GM13977 (cell line): Measurements from ENCODE around the gene DBX1.

Experiments
- DNase-seq: peaks from one replicate; pipeline ENCODE4 v3.0.0; 2012; ENCODE audit warnings: low spot score
- in situ Hi-C: fragments of 300-500 bp; cut with MboI; formaldehyde crosslinking; loops from one replicate; pipeline ENCODE4 v1.12.0; 2022; ENCODE audit warnings: low sequenced_read_pairs, low pct_unique_long_range_greater_than_20kb, mixed read lengths, inconsistent platforms; ENCODE audit not compliant: unreplicated experiment
- TF ChIP-seq, protein P1 (sequence below): IDR thresholded peaks from 2 replicates; pipeline ENCODE4 v1.5.1; 2012; ENCODE audit warnings: mild to moderate bottlenecking, control low read depth; ENCODE audit not compliant: insufficient read depth; ENCODE audit errors: extremely low read depth, missing control alignments

The DBX1 gene

DNA sequence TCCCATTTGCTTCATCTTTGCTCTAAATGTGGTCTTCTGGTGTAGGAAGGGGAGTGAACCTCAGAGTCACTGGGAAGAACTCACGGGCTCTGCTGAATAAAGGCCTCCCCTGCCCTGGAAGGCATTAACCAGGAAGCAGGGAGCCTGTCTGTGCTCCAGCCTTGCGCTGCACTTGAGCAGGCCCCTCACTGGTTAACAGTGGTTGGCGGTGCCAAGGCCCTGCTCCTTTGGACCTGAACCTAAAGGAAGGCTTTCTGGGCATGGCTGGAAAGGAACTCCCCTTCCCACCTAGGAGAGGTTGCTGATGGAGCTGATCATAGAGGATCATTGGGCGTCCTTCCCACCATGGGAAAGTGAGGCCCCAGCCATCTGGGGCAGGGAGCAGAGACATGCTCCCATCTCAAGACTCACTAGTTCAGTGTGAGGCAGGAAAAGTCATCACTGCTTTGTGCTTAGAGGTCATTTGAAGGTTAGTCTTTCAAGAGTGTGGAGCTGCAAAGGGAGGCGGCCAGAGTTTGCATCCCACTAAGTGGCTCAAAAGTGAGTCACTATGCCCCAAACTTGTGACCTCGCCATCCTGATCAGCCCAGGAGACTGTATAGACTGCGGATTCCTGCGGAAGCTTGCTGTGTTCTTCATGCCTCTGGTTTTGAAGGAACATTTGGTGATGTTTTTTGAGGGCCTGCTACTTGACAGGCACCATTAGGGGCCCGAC lies 50.4 kb downstream of the DBX1 start:
- in situ Hi-C loops, result no loop called here
- no peak for DNase-seq
- TF ChIP-seq, protein P1, sequence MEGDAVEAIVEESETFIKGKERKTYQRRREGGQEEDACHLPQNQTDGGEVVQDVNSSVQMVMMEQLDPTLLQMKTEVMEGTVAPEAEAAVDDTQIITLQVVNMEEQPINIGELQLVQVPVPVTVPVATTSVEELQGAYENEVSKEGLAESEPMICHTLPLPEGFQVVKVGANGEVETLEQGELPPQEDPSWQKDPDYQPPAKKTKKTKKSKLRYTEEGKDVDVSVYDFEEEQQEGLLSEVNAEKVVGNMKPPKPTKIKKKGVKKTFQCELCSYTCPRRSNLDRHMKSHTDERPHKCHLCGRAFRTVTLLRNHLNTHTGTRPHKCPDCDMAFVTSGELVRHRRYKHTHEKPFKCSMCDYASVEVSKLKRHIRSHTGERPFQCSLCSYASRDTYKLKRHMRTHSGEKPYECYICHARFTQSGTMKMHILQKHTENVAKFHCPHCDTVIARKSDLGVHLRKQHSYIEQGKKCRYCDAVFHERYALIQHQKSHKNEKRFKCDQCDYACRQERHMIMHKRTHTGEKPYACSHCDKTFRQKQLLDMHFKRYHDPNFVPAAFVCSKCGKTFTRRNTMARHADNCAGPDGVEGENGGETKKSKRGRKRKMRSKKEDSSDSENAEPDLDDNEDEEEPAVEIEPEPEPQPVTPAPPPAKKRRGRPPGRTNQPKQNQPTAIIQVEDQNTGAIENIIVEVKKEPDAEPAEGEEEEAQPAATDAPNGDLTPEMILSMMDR, result no peak
